Activated naive CD8-positive, alpha-beta T cell treated with anti-CD3 and anti-CD28 coated beads, Interleukin-2, amount 10 ng/mL, durations not matched to agents 7 days and 5 days (primary cell): ENCODE measurements around the gene NSFL1C. TPM values are rescaled to one million over a fixed set of nuclear protein-coding genes. Genes with fewer than 3 reads are reported as not detected.
"Not testable (repeated sequence)": the region's sequence is repeated elsewhere in the genome, so short reads cannot be mapped to it uniquely, and the experiment has no call there.

Source experiments
- ATAC-seq: fragments of 150-1000 bp; cut with Tn5 transposase; one replicate; pipeline ENCODE4 v1.10.0; 2021; ENCODE audit warnings: low read depth, moderate library complexity
- POLR2A ChIA-PET: fragments of 350-600 bp; sonication (Branson Sonifier 250); formaldehyde crosslinking; loops from one replicate; lab custom pipeline; 2021; ENCODE audit warnings: antibody characterized with exemption; lab: Charles Lee
- DNase-seq: peaks from one replicate; pipeline ENCODE4 v3.0.0; 2021
- H3K27ac Mint-ChIP-seq: one replicate; pipeline ENCODE4 v1.8.0; 2022; ENCODE audit warnings: mild to moderate bottlenecking, mixed read lengths
- H3K27me3 Mint-ChIP-seq: one replicate; pipeline ENCODE4 v1.8.0; 2022; ENCODE audit warnings: mild to moderate bottlenecking, moderate library complexity, mixed read lengths
- H3K36me3 Mint-ChIP-seq: one replicate; pipeline ENCODE4 v1.8.0; 2021; ENCODE audit warnings: mild to moderate bottlenecking, mixed read lengths
- H3K4me1 Mint-ChIP-seq: one replicate; pipeline ENCODE4 v1.8.0; 2021; ENCODE audit warnings: mixed read lengths
- H3K4me3 Mint-ChIP-seq: one replicate; pipeline ENCODE4 v1.8.0; 2022; ENCODE audit warnings: mild to moderate bottlenecking, moderate library complexity, mixed read lengths
- H3K9me3 Mint-ChIP-seq: one replicate; pipeline ENCODE4 v1.8.0; 2021; ENCODE audit warnings: mixed read lengths
- total RNA-seq, 2 experiments: library from RNA; stranded (reverse); gene quantifications; one replicate each; pipeline ENCODE4 v1.2.3, GENCODE V29; 2021

The NSFL1C gene
- total RNA-seq, 2 experiments from 2014 or later: 66.9 to 67.2 TPM

DNA sequence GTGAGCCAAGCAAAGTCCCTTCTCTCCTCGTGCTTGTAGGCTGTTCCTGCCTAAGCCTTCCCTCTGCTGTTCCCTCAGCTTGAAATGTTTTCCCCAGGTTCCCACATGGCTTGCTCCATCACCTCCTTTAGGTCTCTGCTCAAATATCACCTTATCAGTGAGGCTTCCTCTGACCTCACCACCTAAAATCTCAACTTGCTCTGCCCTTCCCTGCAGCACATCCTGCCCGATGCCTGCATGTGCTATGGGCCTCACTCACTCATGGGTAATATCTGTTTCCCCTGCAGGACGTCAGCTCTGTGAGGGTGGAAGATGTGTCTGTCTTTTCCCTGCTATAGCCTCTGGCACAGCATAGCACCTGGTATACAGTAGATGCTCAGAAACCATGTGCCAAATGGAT is 43.9 kb downstream of the NSFL1C start:
- peaks cover 19% of the 10 kb centered on the region for H3K9me3 Mint-ChIP-seq
- POLR2A ChIA-PET: no interaction called here
- no peak for DNase-seq
- H3K36me3 Mint-ChIP-seq: peaks cover 7% of the 10 kb centered on the region
- H3K27me3 Mint-ChIP-seq: peaks cover 2% of the 10 kb centered on the region
- ATAC-seq: peak; percentile 88
- H3K4me1 Mint-ChIP-seq: peaks cover 16% of the 10 kb centered on the region
- peak overlapping the region; percentile 58 for H3K27ac Mint-ChIP-seq
- no peak overlapping the region for H3K4me3 Mint-ChIP-seq

GRCh38 chr20:1420066-1420465 is 46.6 kb downstream of the NSFL1C start:
- H3K27me3 Mint-ChIP-seq: peaks cover 2% of the 10 kb centered on the region
- no peak overlapping the region for H3K4me3 Mint-ChIP-seq
- H3K27ac Mint-ChIP-seq: no peak overlapping the region

DNA sequence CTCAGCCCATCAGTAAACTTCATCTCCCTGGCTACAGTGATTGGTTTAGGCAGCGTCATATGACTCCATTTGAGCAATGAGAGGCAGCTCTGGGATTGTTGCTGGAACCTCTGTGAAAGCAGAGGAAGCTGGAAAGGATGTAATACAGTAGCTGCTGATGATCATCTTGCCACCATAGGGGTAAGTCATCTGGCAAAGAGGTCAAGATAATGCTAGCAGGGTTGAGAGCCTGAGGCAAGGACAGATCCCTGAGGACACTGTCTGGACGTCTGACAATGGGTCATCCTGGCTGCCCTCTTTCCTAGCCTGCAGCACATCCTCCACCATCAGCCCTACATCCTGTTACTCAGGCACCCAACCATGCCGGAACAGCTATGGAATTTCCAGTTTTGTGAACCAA is 48.3 kb downstream of the NSFL1C start:
- DNase-seq: no peak
- Mint-ChIP-seq H3K4me3 (no peak overlapping the region), H3K9me3 (peaks cover 21% of the 10 kb centered on the region), H3K27ac (no peak overlapping the region), H3K4me1 (peaks cover 17% of the 10 kb centered on the region), H3K36me3 (peaks cover 7% of the 10 kb centered on the region), H3K27me3 (peaks cover 10% of the 10 kb centered on the region)
- ATAC-seq: no peak
- POLR2A ChIA-PET: no interaction called here

More at GRCh38 chr20:1420066-1420465, 46.6 kb downstream of the NSFL1C start:
- H3K4me1 Mint-ChIP-seq: peaks cover 17% of the 10 kb centered on the region
- peaks cover 7% of the 10 kb centered on the region for H3K36me3 Mint-ChIP-seq
- POLR2A ChIA-PET: no interaction called here
- H3K9me3 Mint-ChIP-seq: peaks cover 21% of the 10 kb centered on the region
- DNase-seq (no peak), ATAC-seq (no peak)

DNA sequence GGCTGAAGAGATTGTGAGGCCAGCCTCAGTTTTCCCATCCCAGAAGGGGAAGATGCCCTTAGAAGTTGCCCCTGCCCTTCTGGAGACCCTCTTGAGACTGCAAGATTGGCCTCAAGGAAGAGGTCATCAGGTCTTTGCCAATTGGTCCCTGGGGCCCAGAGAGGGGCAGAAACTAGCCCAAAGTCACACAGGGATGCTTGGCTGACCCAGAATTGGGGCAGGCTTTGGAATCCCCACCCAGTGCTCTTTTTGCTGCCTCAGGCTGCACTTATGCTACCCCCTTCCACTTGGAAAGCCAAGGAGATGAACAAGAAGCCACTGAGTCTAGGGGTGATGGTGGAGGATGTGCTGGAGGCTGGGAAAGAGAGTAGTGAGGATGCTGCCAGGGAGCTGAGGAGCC is 48.9 kb downstream of the NSFL1C start:
- POLR2A ChIA-PET: no interaction called here
- Mint-ChIP-seq H3K4me1 (peaks cover 13% of the 10 kb centered on the region), H3K9me3 (peaks cover 21% of the 10 kb centered on the region), H3K27me3 (peaks cover 14% of the 10 kb centered on the region), H3K4me3 (no peak overlapping the region), H3K27ac (no peak overlapping the region), H3K36me3 (peaks cover 6% of the 10 kb centered on the region)
- DNase-seq: no peak
- ATAC-seq: no peak

DNA sequence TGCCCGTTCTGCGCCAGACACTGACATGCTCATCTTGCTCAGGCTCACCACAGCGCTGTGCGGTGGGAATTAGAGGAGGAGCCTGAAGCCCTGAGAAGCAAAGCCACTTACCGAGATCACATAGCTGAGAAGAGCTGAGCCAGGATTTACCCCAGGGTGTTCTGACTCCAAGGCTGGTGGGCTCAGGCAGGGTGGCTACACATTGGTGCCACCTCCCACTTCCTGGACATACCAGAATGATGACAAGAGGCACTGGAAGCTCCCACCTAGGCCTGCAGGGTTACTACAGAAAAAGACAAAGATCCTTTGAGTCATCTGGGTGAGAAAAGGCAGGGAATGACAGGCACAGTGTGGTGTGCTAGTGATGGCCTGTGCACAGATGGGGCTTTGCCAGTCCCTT is 49.4 kb downstream of the NSFL1C start:
- Mint-ChIP-seq H3K9me3 (peaks cover 21% of the 10 kb centered on the region), H3K4me1 (peaks cover 11% of the 10 kb centered on the region), H3K27ac (no peak overlapping the region), H3K36me3 (peaks cover 6% of the 10 kb centered on the region), H3K4me3 (no peak overlapping the region), H3K27me3 (peaks cover 19% of the 10 kb centered on the region)
- DNase-seq (no peak), ATAC-seq (no peak)
- POLR2A ChIA-PET: no interaction called here

- H3K36me3 Mint-ChIP-seq: peaks cover 6% of the 10 kb centered on the region
- H3K27me3 Mint-ChIP-seq: peaks cover 24% of the 10 kb centered on the region
- POLR2A ChIA-PET: no interaction called here
- H3K4me3 Mint-ChIP-seq: no peak overlapping the region
- peaks cover 11% of the 10 kb centered on the region for H3K4me1 Mint-ChIP-seq
- ATAC-seq (no peak), DNase-seq (no peak)
- H3K9me3 Mint-ChIP-seq: peaks cover 19% of the 10 kb centered on the region
- no peak overlapping the region for H3K27ac Mint-ChIP-seq
Measured at GRCh38 chr20:1415667-1416468, 50.8 kb downstream of the NSFL1C start.

DNA sequence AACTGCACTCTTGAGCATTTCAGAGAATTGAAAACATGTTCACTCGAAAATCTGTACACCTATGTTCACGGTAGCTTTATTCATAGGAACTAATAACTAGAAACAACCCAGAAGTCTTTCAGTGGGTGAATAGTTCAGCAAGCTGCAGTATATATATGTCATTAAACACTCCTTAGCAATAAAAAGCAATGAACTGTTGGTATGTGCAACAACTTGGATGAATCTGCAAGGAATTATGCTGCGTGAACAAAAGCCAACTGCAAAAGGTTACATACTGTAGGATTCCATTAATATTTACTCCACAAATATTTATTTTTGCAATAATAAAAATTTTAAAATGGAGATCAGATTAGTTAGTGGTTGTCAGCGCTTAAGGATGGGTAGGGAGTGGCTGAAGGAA is 51.7 kb downstream of the NSFL1C start:
- Mint-ChIP-seq H3K4me1 (peaks cover 11% of the 10 kb centered on the region), H3K4me3 (no peak overlapping the region), H3K27ac (no peak overlapping the region), H3K9me3 (peaks cover 15% of the 10 kb centered on the region), H3K27me3 (peaks cover 27% of the 10 kb centered on the region), H3K36me3 (peaks cover 5% of the 10 kb centered on the region)
- POLR2A ChIA-PET: no interaction called here
- DNase-seq (no peak), ATAC-seq (no peak)

DNA sequence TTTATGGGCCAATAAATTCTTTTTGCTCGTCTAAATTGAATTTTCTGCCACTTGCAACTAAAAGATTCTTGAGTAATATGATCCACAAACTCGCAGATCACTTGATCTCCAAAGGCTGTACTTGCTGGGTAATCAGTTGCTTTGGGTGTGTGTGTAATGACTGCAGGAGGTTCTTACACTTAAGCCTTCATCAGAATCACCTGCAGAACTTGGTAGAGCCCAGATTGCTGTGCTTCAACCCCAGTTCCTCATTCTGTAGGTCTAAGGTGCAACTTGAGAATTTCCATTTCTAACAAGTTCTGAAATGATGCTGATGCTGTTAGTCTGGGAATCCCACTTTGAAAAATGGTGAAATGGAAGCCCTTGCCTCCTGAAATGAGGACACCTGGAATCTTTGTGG is 60.8 kb downstream of the NSFL1C start:
- peaks cover 6% of the 10 kb centered on the region for H3K36me3 Mint-ChIP-seq
- peaks cover 7% of the 10 kb centered on the region for H3K4me1 Mint-ChIP-seq
- peaks cover 10% of the 10 kb centered on the region for H3K9me3 Mint-ChIP-seq
- no peak overlapping the region for H3K27ac Mint-ChIP-seq
- POLR2A ChIA-PET: no interaction called here
- no peak overlapping the region for H3K4me3 Mint-ChIP-seq
- DNase-seq (no peak), ATAC-seq (no peak)
- H3K27me3 Mint-ChIP-seq: peaks cover 8% of the 10 kb centered on the region

DNA sequence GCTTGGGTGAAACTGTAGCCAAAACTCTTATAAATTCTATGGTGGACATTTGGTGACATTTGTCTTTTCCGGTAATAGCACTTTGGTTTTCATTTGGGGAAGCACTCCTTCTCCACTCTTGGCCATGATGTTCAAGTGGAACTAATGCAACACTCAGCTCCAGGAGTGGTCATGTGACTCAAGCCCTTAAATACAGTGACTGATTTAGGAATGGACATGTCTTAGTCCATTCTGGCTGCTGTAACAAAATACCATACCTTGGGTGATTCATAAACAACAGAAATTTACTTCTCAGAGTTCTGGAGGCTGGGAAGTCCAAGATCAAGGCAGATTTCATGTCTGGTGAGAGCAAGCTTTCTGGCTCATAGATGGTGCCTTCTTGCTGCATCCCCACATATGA is 63.0 kb downstream of the NSFL1C start:
- Mint-ChIP-seq H3K4me1 (peaks cover 7% of the 10 kb centered on the region), H3K36me3 (peaks cover 4% of the 10 kb centered on the region), H3K4me3 (no peak overlapping the region), H3K27ac (no peak overlapping the region), H3K27me3 (peaks cover 5% of the 10 kb centered on the region), H3K9me3 (peaks cover 8% of the 10 kb centered on the region)
- POLR2A ChIA-PET: no interaction called here
- ATAC-seq (no peak), DNase-seq (no peak)

GRCh38 chr20:1402149-1402548 is 64.5 kb downstream of the NSFL1C start:
- Mint-ChIP-seq H3K27me3 (peaks cover 5% of the 10 kb centered on the region), H3K27ac (no peak overlapping the region), H3K4me3 (no peak overlapping the region), H3K9me3 (peaks cover 8% of the 10 kb centered on the region), H3K4me1 (peaks cover 8% of the 10 kb centered on the region), H3K36me3 (peaks cover 3% of the 10 kb centered on the region)
- no peak for ATAC-seq
- POLR2A ChIA-PET: no interaction called here
- no peak for DNase-seq

- DNase-seq: no peak
- H3K9me3 Mint-ChIP-seq: peaks cover 12% of the 10 kb centered on the region
- H3K36me3 Mint-ChIP-seq: peaks cover 10% of the 10 kb centered on the region
Measured at GRCh38 chr20:1401451-1401907, 65.2 kb downstream of the NSFL1C start.

GRCh38 chr20:1399678-1400366 is 66.8 kb downstream of the NSFL1C start:
- DNase-seq, H3K4me3 Mint-ChIP-seq, ATAC-seq, H3K27ac Mint-ChIP-seq, POLR2A ChIA-PET: not testable (repeated sequence)
- peaks cover 13% of the 10 kb centered on the region for H3K9me3 Mint-ChIP-seq
- H3K27me3 Mint-ChIP-seq: peaks cover 19% of the 10 kb centered on the region
- peaks cover 17% of the 10 kb centered on the region for H3K4me1 Mint-ChIP-seq
- H3K36me3 Mint-ChIP-seq: peaks cover 11% of the 10 kb centered on the region

More at GRCh38 chr20:1401451-1401907, 65.2 kb downstream of the NSFL1C start:
- Mint-ChIP-seq H3K27ac (no peak overlapping the region), H3K4me3 (no peak overlapping the region), H3K4me1 (peaks cover 14% of the 10 kb centered on the region), H3K27me3 (peaks cover 6% of the 10 kb centered on the region)
- POLR2A ChIA-PET: no interaction called here
- no peak for ATAC-seq

DNA sequence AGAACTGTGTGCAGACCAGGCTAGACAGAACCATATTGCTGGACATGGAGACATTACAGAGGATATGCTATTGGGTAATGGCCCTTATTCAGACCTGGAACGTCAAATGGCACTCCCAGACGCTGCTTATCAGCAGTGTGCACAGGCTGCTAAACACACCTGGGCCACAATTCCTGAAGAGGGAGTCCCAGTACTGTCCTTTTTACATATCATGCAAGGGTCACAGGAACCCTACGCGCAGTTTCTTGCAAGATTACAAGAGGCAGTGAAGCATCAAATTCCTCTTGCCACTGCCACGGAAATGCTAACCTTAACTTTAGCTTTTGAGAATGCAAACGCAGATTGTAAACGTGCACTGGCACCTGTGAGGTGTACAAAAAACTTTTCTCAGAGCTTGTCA is 68.5 kb downstream of the NSFL1C start:
- POLR2A ChIA-PET: not testable (repeated sequence)
- peaks cover 11% of the 10 kb centered on the region for H3K36me3 Mint-ChIP-seq

DNA sequence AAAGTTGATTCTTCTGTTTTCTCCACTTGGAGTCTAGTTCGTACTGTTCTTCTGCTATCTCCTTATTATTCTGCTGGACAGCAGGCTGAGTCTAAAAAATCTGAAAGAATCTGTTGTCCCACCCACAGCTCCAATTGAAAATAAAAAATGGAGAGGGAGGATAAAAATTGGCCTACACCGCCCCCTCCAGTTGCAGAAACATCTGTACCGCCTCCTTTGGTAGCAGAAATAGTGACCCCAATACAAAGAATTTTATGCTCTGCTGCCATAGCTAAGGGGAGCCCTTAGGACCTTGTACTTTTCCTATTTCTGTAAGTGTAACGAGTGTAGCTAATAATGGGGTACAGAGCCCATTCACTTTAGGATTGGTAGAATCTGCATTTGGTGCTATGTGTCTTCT is 68.9 kb downstream of the NSFL1C start:
- peaks cover 11% of the 10 kb centered on the region for H3K36me3 Mint-ChIP-seq
- DNase-seq: no peak
- H3K27me3 Mint-ChIP-seq: peaks cover 19% of the 10 kb centered on the region
- H3K9me3 Mint-ChIP-seq: peaks cover 10% of the 10 kb centered on the region
- no peak for ATAC-seq
- no peak overlapping the region for H3K4me3 Mint-ChIP-seq
- POLR2A ChIA-PET: no interaction called here
- H3K4me1 Mint-ChIP-seq: peaks cover 24% of the 10 kb centered on the region
- H3K27ac Mint-ChIP-seq: no peak overlapping the region

More for the DNA sequence above, 68.5 kb downstream of the NSFL1C start:
- not testable (repeated sequence) for H3K9me3 Mint-ChIP-seq, ATAC-seq, DNase-seq, H3K4me3 Mint-ChIP-seq, H3K27ac Mint-ChIP-seq
- Mint-ChIP-seq H3K27me3 (peaks cover 20% of the 10 kb centered on the region), H3K4me1 (peaks cover 22% of the 10 kb centered on the region)
